Fibroblast of skin of abdomen (primary cell): ENCODE measurements around the gene KIF13A.
"Not testable (repeated sequence)": the region's sequence is repeated elsewhere in the genome, so short reads cannot be mapped to it uniquely, and the experiment has no call there.

ENCODE experiments used
- DNase-seq: peaks from one replicate; pipeline ENCODE4 v3.0.0-alpha.2; 2013

Gene KIF13A

GRCh38 chr6:17967668-17968518 is 19.5 kb downstream of the KIF13A start:
- peak; percentile 40 for DNase-seq

GRCh38 chr6:17966451-17966850 is 21.0 kb downstream of the KIF13A start:
- no peak for DNase-seq

- peak; percentile 70 for DNase-seq
Measured at GRCh38 chr6:17965397-17965796, 22.0 kb downstream of the KIF13A start.

- no peak for DNase-seq
Measured at GRCh38 chr6:17964633-17965032, 22.8 kb downstream of the KIF13A start.

- peak; percentile 98 for DNase-seq
Measured at GRCh38 chr6:17962436-17963031, 24.9 kb downstream of the KIF13A start.

GRCh38 chr6:17959302-17959701 is 28.1 kb downstream of the KIF13A start:
- DNase-seq = no peak

GRCh38 chr6:17957904-17958620 is 29.4 kb downstream of the KIF13A start:
- DNase-seq = no peak

GRCh38 chr6:17957498-17957897 is 29.9 kb downstream of the KIF13A start:
- no peak for DNase-seq

- no peak for DNase-seq
Measured at GRCh38 chr6:17957086-17957485, 30.3 kb downstream of the KIF13A start.

- DNase-seq = no peak
Measured at GRCh38 chr6:17950095-17950494, 37.3 kb downstream of the KIF13A start.

GRCh38 chr6:17949168-17949567 is 38.3 kb downstream of the KIF13A start:
- no peak for DNase-seq

- DNase-seq = no peak
Measured at GRCh38 chr6:17948725-17949124, 38.7 kb downstream of the KIF13A start.

GRCh38 chr6:17947574-17947973 is 39.9 kb downstream of the KIF13A start:
- DNase-seq = not testable (repeated sequence)

- DNase-seq = no peak
Measured at GRCh38 chr6:17945575-17945974, 41.9 kb downstream of the KIF13A start.

GRCh38 chr6:17945111-17945510 is 42.3 kb downstream of the KIF13A start:
- no peak for DNase-seq

GRCh38 chr6:17941318-17941717 is 46.1 kb downstream of the KIF13A start:
- DNase-seq = no peak

- no peak for DNase-seq
Measured at GRCh38 chr6:17940151-17940792, 47.2 kb downstream of the KIF13A start.

GRCh38 chr6:17938901-17939300 is 48.5 kb downstream of the KIF13A start:
- DNase-seq = peak; percentile 79

- DNase-seq = no peak
Measured at GRCh38 chr6:17935188-17936149, 52.0 kb downstream of the KIF13A start.

GRCh38 chr6:17933716-17934115 is 53.7 kb downstream of the KIF13A start:
- no peak for DNase-seq

GRCh38 chr6:17932330-17932852 is 55.0 kb downstream of the KIF13A start:
- peak; percentile 87 for DNase-seq
